HPDE6-E6E7 (cell line): Measurements from ENCODE around the gene HAUS2.
"Not testable (repeated sequence)": the region's sequence is repeated elsewhere in the genome, so short reads cannot be mapped to it uniquely, and the experiment has no call there.

Experiments
- DNase-seq: peaks from one replicate; pipeline ENCODE4 v3.0.0; 2011; ENCODE audit warnings: missing footprints; ENCODE audit errors: extremely low spot score

Gene HAUS2

GRCh38 chr15:42576040-42576594 lies 27.5 kb downstream of the HAUS2 start:
- DNase-seq = no peak

GRCh38 chr15:42576776-42577175 lies 28.1 kb downstream of the HAUS2 start:
- DNase-seq = no peak

GRCh38 chr15:42577514-42578031 lies 28.9 kb downstream of the HAUS2 start:
- no peak for DNase-seq

- no peak for DNase-seq
Measured at GRCh38 chr15:42578984-42579537, 30.4 kb downstream of the HAUS2 start.

- peak; percentile 64 for DNase-seq
Measured at GRCh38 chr15:42581272-42581730, 32.7 kb downstream of the HAUS2 start.

- no peak for DNase-seq
Measured at GRCh38 chr15:42582569-42583375, 34.1 kb downstream of the HAUS2 start.

- no peak for DNase-seq
Measured at GRCh38 chr15:42584031-42584765, 35.6 kb downstream of the HAUS2 start.

GRCh38 chr15:42590619-42591237 lies 42.1 kb downstream of the HAUS2 start:
- no peak for DNase-seq

- DNase-seq = peak; percentile 10
Measured at GRCh38 chr15:42591238-42591934, 42.7 kb downstream of the HAUS2 start.

GRCh38 chr15:42592716-42593115 lies 44.1 kb downstream of the HAUS2 start:
- no peak for DNase-seq

GRCh38 chr15:42593143-42593542 lies 44.5 kb downstream of the HAUS2 start:
- no peak for DNase-seq

- no peak for DNase-seq
Measured at GRCh38 chr15:42594095-42594494, 45.5 kb downstream of the HAUS2 start.

GRCh38 chr15:42595626-42596240 lies 47.1 kb downstream of the HAUS2 start:
- DNase-seq = no peak

- DNase-seq = not testable (repeated sequence)
Measured at GRCh38 chr15:42601316-42601715, 52.7 kb downstream of the HAUS2 start.

- no peak for DNase-seq
Measured at GRCh38 chr15:42602501-42602900, 53.9 kb downstream of the HAUS2 start.

- no peak for DNase-seq
Measured at GRCh38 chr15:42603978-42604377, 55.3 kb downstream of the HAUS2 start.

- DNase-seq = no peak
Measured at GRCh38 chr15:42604894-42605744, 56.5 kb downstream of the HAUS2 start.

GRCh38 chr15:42605796-42606195 lies 57.2 kb downstream of the HAUS2 start:
- no peak for DNase-seq

- no peak for DNase-seq
Measured at GRCh38 chr15:42608110-42608531, 59.5 kb downstream of the HAUS2 start.
